ENCODE results near the gene SMARCA2.
A peak's percentile ranks its signal among the peaks of the same experiment; 100 is the strongest.

SMARCA2 gene

DNA sequence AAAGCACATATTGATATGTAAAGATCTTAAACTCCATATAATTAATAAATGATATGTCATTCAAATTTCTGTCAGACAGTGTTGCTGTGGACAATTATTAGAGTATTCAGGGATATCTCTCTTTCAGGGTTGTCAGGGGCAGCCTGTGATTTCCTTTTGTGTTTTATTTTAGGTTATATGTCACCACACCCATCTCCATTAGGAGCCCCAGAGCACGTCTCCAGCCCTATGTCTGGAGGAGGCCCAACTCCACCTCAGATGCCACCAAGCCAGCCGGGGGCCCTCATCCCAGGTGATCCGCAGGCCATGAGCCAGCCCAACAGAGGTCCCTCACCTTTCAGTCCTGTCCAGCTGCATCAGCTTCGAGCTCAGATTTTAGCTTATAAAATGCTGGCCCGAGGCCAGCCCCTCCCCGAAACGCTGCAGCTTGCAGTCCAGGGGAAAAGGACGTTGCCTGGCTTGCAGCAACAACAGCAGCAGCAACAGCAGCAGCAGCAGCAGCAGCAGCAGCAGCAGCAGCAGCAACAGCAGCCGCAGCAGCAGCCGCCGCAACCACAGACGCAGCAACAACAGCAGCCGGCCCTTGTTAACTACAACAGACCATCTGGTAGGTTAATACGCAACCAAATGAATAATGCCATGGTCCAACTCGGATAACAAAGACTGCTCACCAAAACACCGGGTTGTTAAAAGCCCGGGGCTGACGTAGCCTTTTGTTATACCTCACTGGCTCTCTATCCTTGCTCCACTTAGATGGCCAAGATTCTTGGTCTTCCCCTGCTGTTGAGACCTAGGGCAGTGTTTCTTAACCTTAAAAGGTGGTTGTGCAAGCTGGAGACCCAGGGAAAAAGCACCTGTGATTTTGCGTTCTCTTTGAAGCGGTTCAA is 24.4 kb downstream of the SMARCA2 start:
- no peak for DNase-seq (ENCODE audit: low read depth in 2 of 2)

DNA sequence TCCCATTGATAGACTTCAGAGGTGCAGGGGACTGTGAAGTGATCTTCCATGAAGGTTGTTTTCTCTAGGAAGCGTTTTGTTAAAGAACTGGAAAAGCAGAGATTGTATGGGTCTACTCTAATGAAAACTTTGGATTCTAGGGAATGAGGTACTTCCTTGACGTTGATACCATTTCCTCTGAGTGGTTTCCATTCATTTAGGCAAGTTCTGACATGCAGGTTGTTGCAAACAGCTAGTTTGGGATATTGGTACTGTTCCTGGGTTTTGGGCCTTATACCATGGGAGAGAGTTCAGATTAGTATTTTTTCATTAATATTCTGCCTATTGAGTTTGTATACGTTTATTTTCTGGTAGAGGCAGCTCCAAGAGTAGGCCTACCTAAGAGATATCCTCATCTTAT is 25.7 kb downstream of the SMARCA2 start:
- no peak for DNase-seq (ENCODE audit: low read depth in 2 of 2)

DNA sequence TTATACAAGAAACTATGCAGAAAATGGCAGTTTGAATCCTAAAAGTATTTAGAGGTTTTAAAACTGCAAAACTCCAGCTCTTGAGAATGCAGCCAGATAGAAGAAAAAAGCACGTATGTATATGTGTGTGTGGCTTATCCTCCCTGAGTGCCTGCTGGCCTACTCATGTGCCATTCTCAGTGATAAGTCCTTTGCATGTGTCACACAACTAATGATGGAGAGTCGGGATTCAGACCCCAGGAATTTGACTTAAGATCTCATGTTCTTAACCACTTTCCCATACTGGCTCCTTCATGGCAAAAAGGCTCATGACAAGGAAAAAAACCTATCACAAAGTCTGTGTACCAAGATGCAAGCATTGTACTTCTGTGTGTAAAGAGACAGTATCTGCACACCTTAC is 26.6 kb downstream of the SMARCA2 start:
- DNase-seq (ENCODE audit: low read depth in 2 of 2), result no peak

DNA sequence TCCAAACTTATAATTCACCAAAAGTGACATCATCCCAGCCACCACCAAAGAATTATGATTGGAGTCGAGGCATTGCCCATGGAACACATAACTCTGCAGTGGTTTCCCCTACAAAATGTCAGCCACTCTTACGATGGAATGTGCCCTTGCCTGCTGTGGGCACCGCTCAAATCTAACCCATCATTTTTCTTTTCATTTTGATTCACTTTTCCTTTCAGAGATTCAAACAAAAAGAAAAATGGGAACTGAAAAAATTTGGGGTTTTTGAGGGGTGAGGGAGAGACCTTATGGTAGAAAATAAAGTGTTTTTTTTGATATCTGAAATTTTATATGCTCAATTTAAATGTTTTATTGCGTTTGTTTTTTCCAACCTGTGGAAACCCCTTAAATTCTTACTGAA is 28.1 kb downstream of the SMARCA2 start:
- no peak for DNase-seq (ENCODE audit: low read depth in 2 of 2)

DNA sequence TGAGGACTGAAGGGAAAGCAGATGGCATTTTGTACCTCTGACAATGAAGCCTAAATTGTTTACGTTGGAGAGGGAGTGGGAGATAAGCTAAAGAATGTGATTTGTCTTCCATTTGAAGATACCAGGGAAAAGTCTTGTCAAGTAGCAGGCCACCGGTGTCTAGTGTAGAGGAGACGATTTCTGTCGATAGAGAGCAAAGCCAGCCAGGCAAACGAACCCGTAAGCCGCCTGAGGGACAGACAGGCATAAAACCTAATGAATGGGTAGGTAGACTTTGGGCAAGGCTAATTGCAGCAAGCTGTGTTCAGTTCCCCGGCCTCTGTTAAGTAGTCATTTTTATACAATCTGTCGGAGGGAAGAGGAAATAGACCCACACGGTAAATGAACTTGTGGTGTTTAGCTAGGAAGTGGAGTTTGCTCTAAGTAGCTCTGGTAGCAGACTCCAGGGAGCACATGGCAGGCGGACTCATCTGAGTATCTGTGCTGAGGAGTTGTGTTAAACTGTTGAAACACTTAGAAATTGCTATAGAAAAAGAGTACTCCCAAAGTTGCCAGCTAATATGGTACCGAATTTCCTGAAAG is 28.8 kb downstream of the SMARCA2 start:
- no peak for DNase-seq (ENCODE audit: low read depth in 2 of 2)

DNA sequence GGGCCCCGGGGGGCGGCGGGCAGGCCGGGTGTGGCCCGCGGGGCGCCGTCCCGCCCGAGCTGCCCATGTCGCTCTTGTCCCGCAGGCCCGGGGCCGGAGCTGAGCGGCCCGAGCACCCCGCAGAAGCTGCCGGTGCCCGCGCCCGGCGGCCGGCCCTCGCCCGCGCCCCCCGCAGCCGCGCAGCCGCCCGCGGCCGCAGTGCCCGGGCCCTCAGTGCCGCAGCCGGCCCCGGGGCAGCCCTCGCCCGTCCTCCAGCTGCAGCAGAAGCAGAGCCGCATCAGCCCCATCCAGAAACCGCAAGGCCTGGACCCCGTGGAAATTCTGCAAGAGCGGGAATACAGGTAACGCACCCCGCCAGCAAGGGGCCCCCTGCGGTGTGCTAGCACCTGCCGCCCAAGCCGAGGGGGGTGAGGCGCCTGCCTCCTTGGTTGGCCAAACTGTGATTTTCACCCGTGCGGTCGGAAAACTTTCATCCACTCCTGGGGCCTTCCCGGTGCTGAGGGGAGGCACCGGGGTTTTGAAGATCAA is 32.1 kb downstream of the SMARCA2 start:
- no peak for DNase-seq (ENCODE audit: low read depth in 2 of 2)

DNA sequence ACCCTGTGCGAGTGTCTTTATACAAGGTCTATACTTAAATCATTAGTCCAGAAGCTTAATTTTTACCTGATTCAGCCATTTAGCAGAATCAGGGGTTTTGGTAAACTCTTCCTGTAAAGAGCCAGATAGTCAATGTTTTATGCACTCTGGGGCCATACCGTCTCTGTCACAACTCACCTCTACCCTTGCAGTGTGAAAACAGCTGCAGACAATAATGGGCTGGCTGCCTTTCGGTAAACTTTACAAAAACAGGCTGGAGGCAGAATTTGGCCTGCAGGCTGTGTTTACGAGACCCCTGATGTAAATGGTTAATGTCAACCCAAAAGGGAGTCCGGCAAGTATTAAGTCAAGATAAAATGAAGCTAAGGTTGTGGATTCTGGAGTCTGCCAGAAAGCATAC is 32.8 kb downstream of the SMARCA2 start:
- no peak for DNase-seq (ENCODE audit: low read depth in 2 of 2)

DNA sequence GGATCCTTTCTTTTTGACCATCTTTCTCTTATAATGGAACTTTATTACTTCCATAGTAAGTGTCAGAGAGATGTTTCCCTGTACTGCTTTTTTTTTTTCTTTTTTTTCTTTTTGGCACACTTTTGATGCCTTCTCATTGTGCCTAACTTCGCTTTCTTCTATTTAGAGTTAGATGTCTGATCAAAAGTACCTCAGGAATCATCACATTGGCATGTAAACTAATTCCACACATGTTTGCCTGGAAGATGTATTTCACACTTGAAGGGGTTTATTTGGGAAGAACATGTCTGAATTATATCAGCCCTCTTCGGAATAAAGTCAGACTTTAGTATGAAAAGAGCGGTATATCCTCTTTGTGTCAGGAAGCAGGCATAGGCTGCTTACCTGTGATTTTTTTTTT is 35.1 kb downstream of the SMARCA2 start:
- no peak for DNase-seq (ENCODE audit: low read depth in 2 of 2)

DNA sequence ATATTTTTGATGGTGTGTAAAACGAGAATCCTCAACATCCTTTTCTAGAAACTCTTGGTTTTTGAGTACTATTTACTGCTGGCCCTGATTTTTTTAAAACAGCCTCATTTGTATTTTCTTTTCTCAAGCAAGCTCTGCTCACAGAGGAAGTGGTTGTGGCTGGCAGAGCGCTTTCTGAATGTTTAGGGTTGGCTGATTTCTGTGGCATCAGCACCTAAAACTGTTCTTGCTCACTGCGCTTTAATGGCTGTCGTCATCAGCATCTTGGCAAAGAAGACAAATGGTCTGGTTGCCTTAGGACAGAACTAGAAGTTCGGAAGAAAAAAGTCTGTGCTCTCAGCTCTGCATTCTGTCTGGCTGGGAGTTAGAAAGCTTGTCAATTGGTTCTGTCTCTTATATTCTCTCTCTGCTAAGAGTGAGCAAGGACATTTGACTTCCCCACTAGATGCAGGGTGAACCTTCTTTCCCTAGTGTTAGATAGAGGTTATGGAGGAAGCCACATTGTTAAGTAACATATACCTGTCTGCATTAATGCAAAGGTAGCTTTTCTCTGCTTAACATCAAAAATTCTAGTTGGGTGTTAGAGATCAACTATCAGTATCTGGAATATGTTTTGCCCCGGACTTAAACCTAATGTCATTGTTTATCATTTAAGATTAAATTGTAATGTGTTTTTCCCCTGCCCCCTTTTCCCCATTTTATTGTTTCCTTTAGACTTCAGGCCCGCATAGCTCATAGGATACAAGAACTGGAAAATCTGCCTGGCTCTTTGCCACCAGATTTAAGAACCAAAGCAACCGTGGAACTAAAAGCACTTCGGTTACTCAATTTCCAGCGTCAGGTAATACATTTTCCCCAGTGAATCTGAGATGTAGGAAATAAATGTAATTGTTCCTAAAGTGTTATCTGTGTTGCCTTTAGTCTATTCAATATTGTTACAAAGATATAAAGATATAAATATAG is 39.0 kb downstream of the SMARCA2 start:
- DNase-seq (ENCODE audit: low read depth in 2 of 2), result peak; percentile 34 to 55

DNA sequence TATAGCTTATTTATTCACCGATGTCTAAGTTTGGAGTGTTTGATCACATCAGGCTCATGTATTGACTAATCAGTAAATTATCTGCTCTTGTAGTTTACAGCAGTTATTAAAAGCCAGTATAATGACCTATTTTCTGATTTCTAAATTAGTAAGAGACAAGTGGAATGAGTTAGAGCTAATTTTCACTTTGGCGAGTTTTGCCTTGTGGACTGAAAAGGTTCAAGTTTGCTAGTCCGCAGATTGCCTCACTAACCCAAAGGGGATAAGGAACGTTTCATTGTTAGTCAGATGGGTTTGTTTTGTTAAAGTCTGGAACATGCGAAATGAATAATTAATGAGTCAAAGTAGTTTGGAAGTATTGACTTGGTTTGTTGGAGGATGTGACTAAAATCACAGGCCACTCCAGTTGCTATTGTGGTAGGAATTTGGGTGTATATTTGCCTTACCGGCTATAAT is 40.1 kb downstream of the SMARCA2 start:
- peak in 1 of 2 donors; percentile 7 for DNase-seq (ENCODE audit: low read depth in 2 of 2)

DNA sequence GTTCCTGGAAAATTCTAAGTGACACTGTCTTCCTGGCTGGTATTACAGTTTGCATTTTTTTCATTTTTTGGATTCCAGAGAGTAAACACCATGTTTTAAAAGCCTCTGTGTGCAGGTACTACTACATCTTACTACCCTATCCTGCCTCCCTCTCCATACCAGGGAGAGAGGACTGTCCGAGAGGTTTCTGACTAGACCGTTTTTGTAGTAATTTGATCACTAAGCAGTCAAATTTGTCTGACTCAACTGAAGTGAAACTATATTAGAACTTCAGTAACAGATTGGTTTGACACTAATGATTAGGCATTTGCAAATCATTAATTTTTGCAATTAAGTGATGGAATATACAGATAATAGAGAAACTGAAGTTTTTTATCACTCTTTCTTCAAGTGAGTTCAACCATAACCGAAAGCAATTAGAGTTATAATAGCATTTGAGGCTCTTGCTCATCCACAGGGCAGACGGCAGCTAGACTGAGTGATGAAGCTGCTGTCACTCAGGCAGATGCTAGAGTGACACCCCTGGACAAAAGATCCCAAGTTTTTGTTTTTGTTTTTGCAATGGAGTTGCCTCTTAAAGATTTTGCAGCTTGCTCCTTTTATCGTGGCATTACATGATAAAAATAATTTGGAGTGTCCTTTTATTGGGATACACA is 44.3 kb downstream of the SMARCA2 start:
- DNase-seq (ENCODE audit: low read depth in 2 of 2), result no peak

DNA sequence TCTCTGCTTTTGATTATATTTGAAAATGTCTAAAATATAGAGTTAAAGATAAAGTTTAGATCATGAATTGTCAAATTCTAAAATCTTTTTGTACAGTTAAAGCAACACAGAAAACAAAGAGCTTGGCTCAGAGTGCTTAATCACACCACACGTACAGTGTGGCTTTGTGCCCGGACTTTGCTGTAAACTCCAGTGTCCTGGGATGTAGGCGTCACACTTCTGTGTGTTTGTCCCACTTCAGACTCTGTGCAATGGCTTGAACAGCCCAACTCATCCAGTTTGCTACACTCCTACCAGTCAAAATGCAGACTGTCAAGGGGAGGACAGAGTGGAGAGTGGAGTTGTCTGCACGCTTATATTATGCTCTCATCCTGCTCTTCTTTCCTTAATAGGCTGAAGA is 45.3 kb downstream of the SMARCA2 start:
- DNase-seq (ENCODE audit: low read depth in 2 of 2), result no peak

DNA sequence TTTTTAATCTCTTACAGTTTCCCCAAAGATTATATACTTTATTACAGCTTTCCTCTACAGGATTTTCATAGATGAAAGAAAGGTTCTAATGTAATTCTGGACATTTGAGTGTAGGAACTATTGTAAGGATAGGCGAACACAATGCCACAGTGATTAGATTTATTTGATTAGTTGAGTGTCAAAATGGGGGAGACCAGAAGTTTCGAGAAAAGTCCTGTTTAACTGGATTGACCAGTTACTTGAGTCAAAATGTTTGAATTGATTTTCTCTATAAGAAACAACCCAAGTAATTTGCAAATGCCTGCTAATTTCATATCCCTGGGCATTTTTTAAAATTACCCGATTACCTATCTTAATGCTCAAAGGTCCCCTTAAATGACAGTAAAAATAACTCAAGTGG is 50.6 kb downstream of the SMARCA2 start:
- no peak for DNase-seq (ENCODE audit: low read depth in 2 of 2)

DNA sequence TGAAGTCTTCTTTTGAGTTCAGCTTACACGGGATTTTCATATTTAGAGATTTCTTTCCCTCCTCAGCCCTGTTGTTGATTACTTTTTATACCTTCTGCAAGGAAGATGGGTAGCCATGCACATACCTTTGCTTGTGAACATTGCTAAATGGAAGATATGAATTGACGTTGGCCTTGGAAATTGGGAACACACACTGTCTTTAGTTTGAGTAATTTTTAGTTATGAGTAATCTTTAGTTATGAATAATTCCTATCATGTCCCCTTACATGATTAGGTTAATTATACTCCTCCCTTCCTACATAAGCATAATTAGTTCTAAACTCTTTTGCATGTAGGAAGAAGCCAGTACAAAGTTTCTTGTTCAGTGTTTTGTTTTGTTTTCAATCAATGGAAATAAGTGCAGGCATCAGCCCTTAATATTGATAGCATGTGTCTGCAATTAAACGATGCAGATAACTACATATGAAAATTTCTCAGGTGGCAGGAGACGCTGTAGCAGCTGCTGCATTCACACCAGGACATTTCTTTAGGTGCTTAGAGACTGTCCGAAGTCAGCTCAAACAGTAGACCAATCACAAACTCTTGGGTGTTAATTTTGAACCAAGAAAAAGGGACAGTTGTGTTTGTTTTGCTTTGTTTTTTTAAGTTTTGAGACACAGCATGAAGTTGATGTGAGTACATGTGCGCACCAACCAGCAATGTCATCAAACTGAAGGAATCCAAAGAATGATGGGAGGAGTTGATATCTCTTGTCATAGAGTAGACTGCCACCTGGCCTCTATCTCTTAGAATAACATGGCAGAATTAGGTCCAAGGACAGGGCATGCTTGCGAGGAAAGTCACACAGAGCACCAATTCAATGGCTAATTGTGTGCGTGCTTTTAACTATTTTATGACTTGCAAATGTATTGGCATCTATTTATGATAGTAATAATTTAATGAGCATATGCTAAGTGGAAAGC is 51.4 kb downstream of the SMARCA2 start:
- DNase-seq (ENCODE audit: low read depth in 2 of 2), result no peak

DNA sequence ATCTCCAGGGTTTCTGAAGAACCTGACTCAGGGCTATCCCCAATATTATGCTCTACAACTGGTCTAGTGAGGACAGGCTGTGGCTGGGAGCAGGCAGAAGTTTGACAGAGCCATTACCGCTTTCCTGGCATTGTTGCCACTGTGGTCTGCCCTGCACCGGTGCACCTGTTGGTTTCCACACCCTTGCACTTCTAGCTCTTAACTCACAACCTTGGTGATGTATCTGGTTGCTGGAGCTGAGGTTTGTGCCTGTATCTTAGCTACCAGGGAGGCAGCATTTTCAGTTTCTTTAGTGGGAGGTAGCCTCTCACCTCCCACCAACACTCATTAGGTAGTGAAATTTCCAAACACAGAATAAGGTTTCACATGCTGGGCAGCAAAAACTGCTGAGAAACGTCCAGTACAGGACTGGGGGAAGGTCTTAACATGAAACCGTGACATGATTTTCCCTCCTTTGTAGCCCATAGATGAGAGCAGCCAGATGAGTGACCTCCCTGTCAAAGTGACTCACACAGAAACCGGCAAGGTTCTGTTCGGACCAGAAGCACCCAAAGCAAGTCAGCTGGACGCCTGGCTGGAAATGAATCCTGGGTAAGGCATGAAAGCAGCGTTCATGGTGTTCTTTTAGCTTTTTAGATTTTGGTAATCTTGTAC is 57.7 kb downstream of the SMARCA2 start:
- DNase-seq (ENCODE audit: low read depth in 2 of 2), result no peak

DNA sequence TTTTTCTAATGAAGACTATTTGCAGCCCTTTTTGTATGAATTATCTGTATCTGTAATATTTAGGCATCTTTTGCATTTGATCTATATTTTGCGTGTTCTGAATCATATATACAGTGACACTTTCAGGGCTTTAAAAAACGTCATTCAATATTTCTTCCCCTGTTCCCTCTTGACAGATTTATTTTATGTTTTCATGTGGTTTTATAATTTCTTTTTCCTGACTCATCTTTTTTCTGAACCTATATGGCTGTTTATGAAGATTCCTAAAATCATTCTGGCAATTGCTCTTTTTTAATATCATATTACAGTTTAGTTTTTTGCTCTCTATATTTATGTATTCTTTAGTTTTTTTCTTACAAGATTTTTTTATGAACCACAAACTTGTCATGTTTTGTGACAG is 67.6 kb downstream of the SMARCA2 start:
- no peak for DNase-seq (ENCODE audit: low read depth in 2 of 2)

DNA sequence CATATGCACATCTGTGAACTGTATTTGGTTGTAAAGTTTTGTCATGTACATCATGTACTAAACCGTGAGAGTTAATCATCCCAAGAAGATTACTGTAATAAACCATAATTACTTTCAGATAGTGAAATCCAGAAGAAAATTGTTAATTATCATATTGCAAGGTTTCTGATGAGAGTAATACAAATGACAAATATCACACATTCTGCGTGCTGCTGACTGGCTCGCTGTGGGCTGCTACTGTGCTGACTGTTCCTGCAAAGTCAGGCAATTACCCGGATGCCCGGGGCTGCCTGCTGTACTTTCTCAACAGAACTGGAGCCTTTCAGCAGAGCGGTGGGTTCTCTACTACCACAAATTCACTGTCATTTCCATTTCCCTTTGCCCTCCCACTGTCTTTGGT is 68.3 kb downstream of the SMARCA2 start:
- DNase-seq (ENCODE audit: low read depth in 2 of 2), result no peak

DNA sequence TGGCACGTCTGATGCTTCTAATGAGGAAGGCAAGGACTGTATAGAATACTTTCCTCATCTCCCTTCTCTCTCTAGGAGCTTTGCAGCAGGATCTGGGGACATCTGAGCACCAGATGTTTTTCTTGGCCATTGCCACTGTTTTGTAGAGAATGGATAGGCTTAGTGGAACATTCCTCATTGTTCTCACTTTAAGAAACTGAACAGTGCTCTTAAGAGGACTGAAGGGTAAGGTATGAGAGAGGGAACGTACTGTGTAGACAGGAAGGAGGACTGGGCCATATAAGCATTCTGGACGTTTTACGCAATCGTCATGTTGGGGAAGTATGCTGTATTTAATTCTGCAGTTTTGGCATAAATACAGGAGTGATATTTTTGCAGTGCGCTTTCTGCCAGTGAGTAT is 70.6 kb downstream of the SMARCA2 start:
- DNase-seq (ENCODE audit: low read depth in 2 of 2), result no peak

DNA sequence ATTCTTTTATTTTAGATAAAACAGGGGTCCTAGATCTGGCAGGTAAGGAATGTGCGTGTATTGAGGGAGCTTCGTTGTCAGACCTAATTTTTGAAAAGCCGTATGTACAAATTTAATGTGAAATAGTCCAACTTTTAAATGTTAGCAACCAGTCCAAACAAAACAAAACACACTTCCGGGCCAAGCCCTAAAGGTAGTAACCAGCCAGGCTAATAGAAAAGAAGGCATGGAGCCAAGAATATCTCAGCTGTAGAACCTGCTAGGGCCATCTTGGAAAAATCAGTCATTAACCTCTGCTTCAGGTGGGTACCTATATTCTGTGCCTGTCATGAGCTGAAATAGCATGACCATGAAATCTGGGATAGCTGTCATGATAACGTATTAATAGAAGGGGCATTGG is 71.0 kb downstream of the SMARCA2 start:
- no peak for DNase-seq (ENCODE audit: low read depth in 2 of 2)

DNA sequence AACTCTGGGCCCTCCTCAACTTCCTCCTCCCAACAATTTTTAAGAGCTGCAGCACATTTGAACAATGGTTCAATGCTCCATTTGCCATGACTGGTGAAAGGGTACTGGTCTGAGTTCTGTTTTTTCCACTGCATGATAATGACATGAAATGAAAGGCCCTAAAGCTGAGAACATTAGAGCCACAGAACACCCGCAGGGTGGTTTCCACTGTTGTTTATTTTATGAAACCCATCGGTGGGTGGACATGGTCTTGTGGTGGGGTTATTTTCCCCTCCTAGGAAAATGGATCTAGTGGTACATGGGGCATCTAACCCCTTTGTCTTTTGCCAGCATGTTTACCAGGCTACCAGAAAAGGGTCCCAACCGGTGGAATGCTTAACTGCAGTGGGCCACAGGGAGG is 71.8 kb downstream of the SMARCA2 start:
- DNase-seq (ENCODE audit: low read depth in 2 of 2), result no peak

Measured in stimulated activated CD4-positive, alpha-beta T cell treated with anti-CD3 and anti-CD28 coated beads, Interleukin-4, amount 100 ng/mL, for 48 hours (primary cell).